Measurements from ENCODE around the gene ARHGAP45.

The ARHGAP45 gene

GRCh38 chr19:1116726-1117581, 50.0 kb downstream of the ARHGAP45 start:
- H3K27me3 ChIP-seq, result no peaks in the 10 kb centered on the region
- H3K9me3 ChIP-seq, result no peaks in the 10 kb centered on the region
- H3K36me3 ChIP-seq, result peaks cover 38% of the 10 kb centered on the region
- H3K4me3 ChIP-seq (ENCODE audit: low read depth, low read length), result no peak overlapping the region
- peak; percentile 11 for DNase-seq
- peaks cover 10% of the 10 kb centered on the region for H3K4me1 ChIP-seq
- TF ChIP-seq CTCF (IDR thresholded peaks at IDR 0.05; ENCODE audit: low read depth, low read length), result no peak

- Histone ChIP-seq H3K4me1 (peaks cover 6% of the 10 kb centered on the region), H3K27me3 (no peaks in the 10 kb centered on the region), H3K4me3 (ENCODE audit: low read depth, low read length) (no peak overlapping the region), H3K9me3 (no peaks in the 10 kb centered on the region), H3K36me3 (peaks cover 36% of the 10 kb centered on the region)
- no peak for TF ChIP-seq CTCF (IDR thresholded peaks at IDR 0.05; ENCODE audit: low read depth, low read length)
- DNase-seq, result peak; percentile 6
Measured at GRCh38 chr19:1117654-1118053, 50.7 kb downstream of the ARHGAP45 start.

GRCh38 chr19:1118999-1119398, 52.0 kb downstream of the ARHGAP45 start:
- Histone ChIP-seq H3K9me3 (no peaks in the 10 kb centered on the region), H3K4me3 (ENCODE audit: low read depth, low read length) (no peak overlapping the region), H3K36me3 (peaks cover 47% of the 10 kb centered on the region), H3K4me1 (no peaks in the 10 kb centered on the region), H3K27me3 (no peaks in the 10 kb centered on the region)
- no peak for TF ChIP-seq CTCF (IDR thresholded peaks at IDR 0.05; ENCODE audit: low read depth, low read length)
- peak; percentile 16 for DNase-seq

- no peak for TF ChIP-seq CTCF (IDR thresholded peaks at IDR 0.05; ENCODE audit: low read depth, low read length)
- Histone ChIP-seq H3K36me3 (peaks cover 46% of the 10 kb centered on the region), H3K27me3 (no peaks in the 10 kb centered on the region), H3K9me3 (no peaks in the 10 kb centered on the region), H3K4me1 (no peaks in the 10 kb centered on the region), H3K4me3 (ENCODE audit: low read depth, low read length) (no peak overlapping the region)
- peak; percentile 13 for DNase-seq
Measured at GRCh38 chr19:1119475-1120217, 52.7 kb downstream of the ARHGAP45 start.

- Histone ChIP-seq H3K27me3 (no peaks in the 10 kb centered on the region), H3K4me3 (ENCODE audit: low read depth, low read length) (no peak overlapping the region), H3K36me3 (peaks cover 47% of the 10 kb centered on the region), H3K9me3 (no peaks in the 10 kb centered on the region), H3K4me1 (no peaks in the 10 kb centered on the region)
- no peak for DNase-seq
- TF ChIP-seq CTCF (IDR thresholded peaks at IDR 0.05; ENCODE audit: low read depth, low read length), result no peak
Measured at GRCh38 chr19:1121395-1121794, 54.4 kb downstream of the ARHGAP45 start.

Measured in BE2C (cell line).